DMS153 (cell line): Measurements from ENCODE around the gene ZFR.
"Not testable (repeated sequence)": the region's sequence is repeated elsewhere in the genome, so short reads cannot be mapped to it uniquely, and the experiment has no call there.

Experiments
- DNase-seq: peaks from one replicate; lab custom pipeline; 2025; lab: John Stamatoyannopoulos, UW

The ZFR gene

DNA sequence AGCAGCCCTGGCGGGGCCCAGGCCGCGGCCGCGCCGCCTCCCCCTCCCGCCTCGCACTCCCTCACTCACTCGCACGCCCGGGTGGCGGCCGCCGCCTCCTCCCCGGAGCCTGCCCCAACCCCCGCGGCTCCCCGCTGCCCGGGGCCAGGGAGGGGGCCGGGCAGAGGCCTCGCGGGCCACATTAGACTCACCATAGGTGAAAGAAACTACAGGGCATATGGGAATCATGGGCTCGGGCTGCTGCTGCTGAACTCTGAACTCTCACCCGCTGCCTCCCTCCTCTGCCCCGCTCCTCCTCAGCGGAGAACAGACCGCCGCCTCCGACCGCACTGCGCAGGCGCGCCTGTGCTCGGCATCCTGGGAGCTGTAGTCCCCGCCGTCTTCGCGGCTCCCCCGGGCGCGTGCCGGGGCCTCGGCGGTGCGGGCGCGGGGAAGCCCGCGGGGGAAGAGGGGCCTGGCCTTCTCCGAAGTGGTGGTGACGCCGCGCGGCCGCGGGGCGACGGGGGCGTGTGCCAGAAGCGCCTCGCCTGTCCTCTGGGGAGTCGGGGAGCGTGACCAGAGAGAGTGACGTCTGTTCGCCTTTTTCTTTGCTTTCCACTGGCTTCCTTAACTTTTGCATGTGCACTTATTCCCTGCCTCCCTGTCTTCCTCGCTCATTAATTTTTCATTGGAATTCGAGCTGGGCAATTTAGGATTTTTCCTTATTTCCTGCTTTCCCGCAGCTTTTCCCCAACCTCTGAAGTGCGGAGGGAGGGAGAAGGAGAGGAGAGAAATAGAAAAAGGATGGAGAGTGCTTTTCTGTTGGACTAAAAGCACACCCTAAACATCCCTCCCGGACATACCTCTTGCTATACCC lies at the start of gene ZFR:
ZFR (minus strand) TSS at position 310 of the 856 bp plus-strand sequence; CDS start at position 228, 82 bp downstream.
- peak; percentile 82 for DNase-seq

DNA sequence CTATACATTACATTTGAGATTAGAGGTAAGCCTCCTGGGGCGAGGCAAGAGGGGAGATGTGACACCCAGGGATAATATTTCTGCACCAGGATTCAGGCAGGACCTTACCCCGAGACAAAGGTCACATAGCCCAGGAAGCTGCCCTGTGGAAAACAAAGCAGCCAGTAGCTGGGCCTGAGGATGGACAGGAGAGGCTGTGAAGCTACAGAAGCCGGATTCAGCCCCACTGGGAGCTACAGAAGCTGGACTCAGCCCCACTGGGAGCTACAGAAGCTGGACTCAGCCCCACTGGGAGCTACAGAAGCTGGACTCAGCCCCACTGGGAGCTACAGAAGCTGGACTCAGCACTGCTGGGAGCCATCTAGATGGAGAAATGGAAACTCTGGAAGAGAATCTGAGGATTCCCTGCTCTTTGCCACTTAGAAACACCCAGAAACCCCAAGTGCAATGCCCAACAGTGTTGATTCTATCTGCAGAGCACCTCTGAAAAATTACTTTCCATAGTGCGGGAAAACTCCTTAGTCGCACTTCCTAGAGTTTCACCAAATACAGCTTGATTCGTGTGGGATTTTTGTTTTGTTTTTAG lies 46.5 kb upstream of the ZFR start:
- no peak for DNase-seq

DNA sequence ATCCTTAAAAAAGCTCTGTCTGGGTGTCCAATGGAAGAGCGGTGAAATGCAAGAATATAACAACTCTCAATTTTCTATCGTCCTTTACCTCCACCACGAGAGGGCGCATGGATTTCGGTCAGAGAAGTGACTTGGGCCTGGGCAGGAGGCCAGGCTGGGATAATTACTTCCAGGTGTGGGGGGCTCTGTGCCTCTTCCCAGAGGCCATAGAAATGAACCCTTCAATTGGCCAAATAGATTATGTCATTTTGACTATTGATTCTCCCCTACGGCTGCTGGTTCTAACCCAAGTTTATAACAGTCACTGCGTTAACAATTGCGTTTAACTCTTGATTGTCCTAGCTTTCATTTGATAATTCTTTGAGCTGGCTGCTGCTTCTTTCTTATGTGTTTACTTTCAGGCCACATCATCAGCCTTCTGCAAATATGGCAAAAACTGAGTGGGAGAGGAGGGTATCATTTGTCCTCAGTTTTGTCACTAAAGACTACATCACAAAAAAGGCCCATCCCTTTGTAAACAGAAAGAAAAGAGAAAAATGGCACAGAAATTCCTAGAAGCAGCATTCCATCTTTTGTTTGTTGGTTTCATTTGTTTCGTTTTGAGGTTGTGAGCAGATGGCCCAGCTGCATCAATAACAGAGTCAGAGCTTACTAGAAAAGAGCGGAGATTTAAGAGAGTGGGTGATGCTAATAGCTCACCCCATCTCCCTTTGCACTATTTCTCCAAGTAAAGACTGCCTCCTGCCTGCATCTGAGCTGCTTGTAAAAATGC lies 45.4 kb upstream of the ZFR start:
- DNase-seq, result peak; percentile 95

DNA sequence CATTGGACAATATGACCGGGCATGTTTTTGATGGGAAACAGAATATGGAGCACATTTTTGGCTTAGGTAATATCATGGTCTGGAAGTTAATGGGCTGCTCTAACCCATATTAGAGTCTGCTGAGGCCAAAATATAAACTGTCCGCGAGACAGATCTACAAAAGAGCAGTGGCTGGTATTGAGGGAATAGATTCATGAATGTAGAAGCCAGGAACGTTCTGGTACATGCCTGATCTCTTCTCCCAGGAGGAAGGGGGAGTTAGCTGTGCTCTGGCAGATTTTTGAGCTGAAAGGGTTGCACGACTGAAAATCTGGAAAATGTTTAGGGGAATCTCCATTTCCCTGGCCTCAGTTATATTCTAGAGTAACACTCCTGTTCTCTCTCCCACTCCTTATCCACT lies 42.9 kb upstream of the ZFR start:
- DNase-seq, result no peak

DNA sequence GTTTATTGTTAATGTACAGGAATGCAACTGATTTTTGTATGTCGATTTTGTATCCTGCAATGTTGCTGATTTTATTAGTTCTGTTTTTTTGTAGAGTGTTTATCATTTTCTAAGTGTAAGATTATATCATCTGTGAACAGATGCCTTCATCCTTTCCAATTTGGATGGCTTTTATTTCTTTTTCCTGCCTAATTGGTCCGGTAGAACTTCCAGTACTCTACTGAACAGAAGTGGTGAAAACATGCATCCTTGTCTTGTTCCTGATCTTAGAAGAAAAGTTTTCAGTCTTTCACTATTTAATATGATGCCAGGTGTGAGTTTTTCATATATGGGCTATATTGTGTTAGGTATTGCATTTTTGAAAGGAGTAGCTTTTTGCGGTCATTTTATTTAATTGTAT lies 42.5 kb upstream of the ZFR start:
- DNase-seq, result no peak

DNA sequence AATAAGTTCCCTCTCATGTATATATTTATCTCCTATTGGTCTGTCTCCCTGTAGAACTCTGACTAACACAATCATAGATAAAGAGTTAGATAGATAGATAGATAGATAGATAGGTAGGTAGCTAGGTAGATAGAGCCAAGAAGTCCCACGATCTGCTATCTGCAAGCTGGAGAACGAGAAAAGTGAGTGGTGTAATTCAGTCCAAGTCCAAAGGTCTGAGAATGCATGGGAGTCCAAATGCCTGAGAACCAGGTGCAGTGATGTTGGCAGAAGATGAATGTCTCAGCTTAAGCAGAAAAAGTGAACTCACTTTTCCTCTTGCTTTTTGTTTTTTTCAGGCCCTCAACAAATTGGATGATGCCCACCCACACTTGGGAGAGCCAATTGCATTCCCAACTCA lies 37.7 kb upstream of the ZFR start:
- no peak for DNase-seq

DNA sequence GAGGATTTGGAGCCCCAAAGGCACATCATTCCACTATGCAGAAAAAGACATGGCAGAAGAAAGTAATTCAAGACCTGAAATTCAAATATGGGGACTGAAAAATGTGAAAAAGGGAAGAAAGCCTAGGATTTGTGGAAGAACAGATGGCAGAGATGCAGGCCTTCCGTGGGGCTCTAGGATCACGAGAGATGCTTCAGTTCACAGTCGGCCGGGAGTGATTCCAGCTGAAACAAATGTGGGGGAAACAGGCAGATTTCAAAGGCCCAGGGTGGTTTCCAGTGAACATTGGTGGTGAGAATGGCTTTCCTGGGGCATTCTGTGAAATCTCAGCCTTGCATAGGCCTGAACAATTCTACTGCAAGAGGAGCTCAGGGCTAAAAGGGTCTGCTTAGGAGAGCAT lies 34.6 kb upstream of the ZFR start:
- no peak for DNase-seq

DNA sequence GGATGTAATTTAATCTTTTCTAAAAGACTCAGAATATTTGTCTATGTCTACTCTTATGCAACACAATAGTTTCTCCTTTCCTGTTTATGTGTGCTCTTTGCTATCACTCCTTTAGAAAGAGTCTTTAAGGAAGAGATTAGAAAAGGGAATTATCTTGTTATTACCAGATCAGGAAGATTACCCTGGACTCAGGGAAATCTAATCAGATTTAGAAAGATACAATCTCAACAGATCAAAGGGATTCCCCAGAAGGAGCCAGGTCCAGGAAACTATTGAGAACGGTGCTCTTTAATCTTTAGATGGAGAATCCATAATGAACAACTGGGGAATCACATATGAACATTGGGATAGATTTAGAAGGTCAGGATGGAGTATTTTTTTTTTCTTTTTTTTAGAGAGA lies 32.4 kb upstream of the ZFR start:
- no peak for DNase-seq

DNA sequence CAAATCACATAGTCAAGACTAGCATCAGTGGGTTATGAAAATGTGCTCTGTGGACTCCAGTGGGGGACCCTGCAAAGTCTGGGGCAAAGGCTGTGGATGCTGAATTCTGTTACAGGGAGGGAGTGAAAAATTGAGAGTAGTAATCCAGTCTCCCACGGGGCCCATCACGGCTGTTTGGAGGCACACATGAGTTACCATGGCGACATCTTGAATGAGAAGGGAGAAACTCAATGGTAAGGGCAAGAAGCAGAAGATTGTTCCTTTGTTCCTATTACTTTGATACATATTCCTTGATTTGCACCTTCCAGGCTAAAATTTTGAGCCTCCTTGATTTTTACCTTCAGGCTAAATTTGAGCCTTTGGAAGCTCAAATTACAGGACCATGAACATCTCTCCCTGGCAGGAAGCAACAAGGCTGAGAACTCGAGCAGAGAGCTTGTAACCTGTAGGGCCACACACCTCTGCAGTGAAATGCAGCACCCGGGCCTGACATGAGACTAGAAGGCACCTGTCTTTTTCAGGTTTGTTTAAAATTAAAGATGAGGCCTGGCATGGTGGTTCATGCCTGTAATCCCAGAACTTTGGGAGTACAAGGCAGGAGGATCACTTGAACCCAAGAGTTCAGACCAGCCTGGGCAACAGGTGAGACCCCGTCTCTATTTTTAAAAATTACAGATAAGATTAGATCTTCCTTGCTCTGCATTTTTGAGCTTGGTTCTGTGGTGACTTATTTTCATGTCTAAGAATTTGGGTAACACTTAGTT lies 31.0 kb upstream of the ZFR start:
- no peak for DNase-seq

DNA sequence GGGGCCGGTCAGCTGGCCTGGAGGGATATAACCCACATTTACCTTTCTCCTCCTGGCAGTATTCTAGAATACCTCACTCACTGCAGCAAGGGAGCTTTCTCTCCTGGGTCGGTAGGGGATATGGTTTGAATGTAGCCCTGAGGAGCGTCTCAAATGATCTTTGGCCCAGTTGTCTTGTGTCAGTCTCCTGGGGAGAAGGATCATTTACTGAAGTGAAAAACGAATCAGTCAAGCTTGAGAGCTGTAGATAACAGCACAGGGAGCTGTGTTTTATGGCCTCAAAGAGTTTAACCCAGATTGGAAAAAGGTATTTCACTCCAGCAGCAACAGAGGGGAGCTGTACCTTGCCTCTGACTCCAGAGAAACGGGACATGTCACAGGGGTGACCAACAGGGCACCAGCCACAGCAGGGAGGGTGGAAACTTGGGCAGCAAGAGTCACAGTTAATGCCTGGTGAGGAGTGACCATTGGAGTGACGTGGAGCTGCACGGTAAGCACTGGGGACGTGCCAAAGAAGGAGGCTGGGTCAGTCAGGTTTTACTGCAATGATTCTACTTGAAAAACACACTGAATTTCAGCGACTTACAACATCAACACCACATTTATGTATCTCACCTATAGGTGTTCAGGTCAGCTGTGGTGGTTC lies 29.8 kb upstream of the ZFR start:
- no peak for DNase-seq

DNA sequence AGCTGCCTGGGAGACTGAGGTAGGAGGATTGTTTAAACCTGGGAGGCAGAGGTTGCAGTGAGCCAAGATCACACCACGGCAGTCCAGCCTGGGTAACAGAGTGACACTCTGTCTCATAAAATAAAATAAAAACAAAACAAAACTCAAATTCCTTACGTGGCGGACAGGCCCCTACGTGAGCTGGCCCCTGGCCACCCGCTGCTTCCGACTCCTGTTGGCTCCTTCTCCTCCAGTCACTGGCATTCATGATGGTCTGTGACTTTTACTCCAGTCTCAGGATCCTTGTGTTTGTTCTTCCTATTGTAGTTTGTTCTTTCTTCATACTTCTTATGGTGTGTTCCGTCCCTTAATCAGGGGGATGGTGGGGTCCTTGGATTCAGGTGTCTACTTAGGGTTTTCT lies 28.5 kb upstream of the ZFR start:
- no peak for DNase-seq

DNA sequence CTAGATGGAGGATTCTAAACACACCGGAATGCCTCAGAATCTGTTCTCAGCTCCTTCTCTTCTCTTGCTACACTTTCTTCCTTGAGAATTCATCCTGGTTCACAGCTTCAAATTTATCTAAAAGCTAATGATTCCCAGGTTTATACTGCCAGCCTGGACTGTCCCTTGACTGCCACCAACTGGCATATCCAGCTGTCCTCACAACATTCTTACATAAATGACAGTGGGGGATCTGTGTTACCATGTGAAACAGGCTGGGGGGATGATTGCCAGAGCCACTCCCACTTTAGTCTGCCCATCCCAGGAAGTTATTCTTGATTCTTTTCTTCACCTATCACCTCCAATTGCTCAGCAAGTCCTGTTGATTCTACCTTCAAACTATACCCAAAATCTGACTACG lies 27.2 kb upstream of the ZFR start:
- no peak for DNase-seq

DNA sequence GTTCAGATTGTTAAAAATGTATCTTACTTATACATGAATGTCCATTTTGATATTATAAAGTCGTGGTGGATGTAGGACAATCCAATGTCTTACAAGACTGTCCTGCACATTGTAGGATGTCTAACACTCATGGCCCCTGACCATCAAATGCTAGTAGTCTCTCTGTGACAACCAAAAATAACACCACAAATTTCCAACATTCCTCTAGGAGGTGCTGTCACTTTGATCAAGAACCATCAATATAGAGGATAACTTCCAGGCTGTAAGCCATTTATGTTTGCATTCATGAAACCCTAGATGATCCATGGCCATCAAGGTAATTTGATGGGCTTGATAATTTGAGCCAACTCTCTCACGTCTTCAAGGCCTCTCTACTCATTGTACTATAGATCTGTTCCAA lies 20.5 kb upstream of the ZFR start:
- DNase-seq, result no peak

DNA sequence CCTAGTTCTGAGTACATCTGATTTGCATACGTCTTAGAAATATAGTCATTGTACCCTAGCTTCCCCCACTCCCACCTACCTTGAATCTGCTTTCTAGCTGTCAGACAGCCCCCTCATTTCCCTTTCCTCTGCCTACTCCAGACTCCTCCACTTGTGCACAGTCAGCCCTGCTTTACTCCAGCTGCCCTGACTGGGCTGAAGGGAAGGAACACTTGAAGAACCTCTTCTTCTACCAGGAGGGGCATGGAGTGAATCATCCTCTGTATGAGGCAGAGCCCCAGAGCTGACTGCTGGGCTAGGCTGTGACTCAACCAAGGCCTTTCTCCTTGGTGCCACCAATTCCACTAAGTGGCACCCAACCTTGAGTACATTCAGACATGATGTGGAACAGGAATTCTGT lies 18.1 kb upstream of the ZFR start:
- no peak for DNase-seq

DNA sequence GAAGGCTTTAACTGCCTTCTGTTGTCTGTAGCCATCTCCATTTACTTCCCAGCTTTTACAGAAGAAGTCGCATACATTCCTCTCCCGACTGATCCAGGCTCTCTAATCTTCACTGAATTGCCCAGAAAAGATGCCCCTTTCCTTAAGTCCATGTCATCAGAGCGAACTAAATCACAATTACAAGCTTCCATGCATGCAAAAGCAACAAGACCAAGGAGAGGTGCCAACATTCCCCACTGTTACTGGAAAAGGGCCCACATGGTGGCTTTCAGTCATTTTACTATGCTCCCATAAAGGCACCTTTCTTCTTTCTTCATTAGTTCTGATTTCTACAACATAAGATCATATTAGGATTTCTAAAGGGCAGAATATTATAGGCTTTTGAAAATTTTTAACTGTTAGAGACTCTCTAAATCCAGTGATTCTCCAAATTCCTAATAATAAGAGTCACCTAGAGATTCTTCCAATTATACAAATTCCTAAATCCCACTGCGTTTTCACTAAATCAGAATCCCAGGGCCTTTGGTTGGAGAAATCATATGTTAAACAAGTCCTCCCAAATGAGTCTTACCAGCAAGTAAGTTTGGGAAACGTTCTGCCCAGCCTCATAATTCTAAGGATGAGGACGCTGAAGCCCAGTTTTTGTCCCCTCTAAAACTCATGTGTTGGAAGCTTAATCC lies 17.0 kb upstream of the ZFR start:
- DNase-seq, result no peak

DNA sequence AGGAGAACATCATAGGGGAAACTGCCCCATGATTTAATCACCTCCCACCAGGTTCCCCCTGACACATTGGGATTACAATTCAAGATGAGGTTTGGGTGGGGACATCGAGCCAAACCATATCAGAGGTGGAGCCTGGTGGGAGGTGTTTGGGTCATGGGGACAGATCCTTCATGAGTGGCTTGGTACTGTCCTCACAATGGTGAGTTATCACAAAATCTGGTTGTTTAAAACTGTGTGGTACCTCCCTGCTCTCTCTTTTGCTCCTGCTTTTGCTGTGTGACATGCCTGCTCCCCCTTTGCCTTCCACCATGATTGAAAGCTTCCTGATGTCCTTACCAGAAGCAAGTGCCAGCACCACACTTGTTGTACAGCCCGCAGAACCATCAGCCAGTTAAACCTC lies 16.2 kb upstream of the ZFR start:
- DNase-seq, result no peak

DNA sequence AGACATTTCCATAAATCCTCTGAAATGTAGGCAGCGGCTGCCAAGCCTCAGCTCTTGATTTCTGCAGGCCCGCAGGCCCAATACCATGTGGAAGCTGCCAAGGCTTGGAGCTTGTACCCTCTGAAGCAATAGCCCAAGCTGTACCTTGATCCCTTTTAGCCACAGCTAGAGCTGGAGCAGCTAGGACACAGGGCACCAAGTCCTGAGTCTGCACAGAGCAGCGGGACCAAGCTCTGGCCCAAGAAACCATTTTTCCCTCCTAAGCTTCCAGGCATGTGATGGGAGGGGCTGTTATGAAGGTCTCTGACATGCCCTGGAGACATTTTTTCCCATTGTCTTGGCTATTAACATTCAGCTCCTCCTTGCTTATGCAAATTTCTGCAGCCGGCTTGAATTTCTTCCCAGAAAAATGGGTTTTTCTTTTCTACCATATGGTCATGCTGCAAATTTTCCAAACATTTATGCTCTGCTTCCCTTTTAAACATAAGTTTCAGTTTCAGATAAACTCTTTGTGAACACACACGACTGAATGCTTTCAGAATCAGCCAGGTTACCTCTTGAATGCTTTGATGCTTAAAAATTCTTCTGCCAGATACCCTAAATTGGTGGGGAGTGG lies 14.4 kb upstream of the ZFR start:
- DNase-seq, result no peak

DNA sequence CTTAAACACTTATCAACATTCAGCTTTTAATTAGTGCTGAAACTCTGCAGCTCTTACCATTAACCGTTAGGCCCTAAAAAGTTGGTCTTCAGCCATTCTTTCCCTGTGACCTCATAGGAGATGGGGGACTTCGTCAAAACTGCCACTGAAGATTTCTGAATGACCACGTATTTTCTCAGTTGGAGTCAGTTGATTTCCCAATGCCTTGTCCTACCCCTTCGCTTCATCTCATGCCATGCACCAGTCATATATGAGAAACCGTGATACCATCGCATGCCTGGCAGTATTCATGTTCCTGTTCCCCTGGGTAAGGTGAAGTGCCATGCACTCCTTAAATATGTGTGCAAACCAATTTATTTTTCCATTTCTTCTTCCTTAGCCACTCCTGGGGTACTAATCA lies 10.8 kb upstream of the ZFR start:
- no peak for DNase-seq

DNA sequence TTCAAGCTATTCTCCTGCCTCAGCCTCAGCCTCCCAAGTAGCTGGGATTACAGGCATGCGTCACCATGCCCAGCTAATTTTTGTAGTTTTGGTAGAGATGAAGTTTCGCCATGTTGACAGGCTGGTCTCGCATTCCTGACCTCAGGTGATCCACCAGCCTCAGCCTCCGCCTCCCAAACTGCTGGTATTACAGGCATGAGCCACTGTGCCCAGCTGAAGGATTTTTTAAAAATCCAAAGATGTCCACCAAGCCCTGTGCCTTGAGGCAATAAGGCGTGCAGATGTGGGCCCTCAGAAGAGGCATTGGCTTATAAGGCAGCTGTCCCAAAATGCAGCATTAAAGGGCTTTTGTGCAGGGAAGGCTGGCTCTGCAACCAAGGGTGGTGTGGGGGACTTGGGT lies 10.3 kb upstream of the ZFR start:
- DNase-seq, result no peak

DNA sequence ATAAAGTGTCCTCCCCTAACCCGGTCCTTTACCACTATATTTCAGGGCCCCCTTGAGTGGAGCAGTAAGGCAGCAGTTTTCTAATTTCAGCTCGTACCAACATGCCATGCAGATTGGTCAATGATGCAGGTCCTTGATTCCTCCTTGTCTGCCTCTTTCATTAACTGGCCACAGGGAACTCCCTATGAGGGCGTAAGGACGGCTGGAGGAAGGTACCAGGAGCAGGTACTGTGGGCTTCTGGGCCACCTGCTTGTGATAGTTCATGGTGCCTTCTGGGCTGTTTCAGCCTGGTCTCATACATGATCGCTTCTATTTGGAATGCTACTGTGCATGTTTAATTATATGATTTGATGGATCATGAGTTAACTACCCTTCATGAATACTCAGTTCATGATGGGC lies 9.4 kb upstream of the ZFR start:
- DNase-seq, result no peak

DNA sequence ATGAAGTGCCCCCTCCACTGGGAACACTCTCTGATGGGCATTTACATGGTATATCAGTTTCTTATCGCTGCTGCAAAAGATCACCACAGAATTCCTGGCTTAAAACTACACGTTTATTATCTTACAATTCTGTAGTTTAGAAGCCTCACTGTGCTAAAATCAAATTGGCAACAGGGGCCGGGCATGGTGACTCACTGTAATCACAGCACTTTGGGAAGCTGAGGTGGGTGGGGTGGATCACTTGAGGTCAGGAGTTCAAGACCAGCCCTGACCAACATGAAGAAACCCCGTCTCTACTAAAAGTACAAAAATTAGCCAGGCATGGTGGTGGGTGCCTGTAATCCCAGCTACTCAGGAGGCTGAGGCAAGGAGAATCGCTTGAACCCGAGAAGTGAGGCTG lies 7.8 kb upstream of the ZFR start:
- not testable (repeated sequence) for DNase-seq
